HG03342 (cell line): ENCODE measurements around the gene CLDN2.
A peak's percentile ranks its signal among the peaks of the same experiment; 100 is the strongest.

Experiments used
- ATAC-seq: cut with Tn5 transposase; IDR thresholded peaks from one replicate; pipeline ENCODE4 v1.9.1; 2021; ENCODE audit warnings: mild to moderate bottlenecking, moderate library complexity; ENCODE audit not compliant: unreplicated experiment

CLDN2 gene

DNA sequence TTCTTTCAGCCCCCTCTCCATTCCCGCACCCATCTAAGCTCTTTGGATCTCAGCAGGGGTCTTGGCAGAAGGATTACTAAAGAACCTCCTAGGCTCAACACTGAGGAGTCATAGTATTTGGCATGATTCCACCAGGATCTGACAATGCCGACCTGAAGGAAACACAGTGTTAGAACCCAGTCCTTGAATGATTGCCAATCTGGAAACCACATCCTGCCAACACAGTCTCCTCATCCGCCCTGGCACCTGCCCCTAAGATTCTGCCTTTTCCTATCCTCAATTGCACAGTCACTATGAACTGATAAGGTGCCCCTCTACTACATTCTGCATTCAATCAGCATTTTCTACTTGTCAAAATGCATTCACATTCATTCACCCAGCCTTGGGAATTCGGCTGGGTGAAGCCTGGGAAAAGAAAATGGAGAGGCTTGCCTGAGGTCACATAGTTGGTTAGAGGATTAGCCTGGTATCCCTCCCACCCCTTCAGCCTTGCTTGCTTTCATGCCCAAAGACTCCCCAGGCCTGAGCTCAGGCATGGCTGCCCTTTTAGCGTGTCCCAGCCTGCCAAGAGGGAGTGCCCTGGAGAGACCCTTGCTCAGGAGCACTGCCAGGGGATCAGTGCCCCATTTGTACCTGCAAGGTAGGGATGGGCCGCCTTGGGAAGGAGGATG lies 2.2 kb upstream of the CLDN2 start:
- no peak for ATAC-seq

DNA sequence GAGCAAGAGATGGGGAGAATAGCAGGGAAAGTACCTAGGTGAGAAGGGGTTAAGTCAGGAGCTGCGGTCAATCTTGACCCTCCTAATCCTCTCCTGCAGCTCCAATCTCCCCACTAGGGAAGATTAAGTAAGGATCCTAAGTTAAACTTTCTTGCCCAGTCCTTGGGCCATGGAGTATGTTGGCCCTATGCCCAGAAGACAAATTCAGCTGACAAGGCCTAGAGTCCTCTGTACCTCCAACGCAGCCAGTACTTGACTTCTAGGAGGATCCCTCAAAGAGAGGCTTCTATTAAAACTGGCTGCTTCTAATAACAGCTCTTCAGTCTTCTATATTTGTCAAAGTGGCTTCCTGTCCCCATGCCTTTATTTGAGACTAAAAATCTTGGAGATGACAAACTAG lies 1.4 kb downstream of the CLDN2 start:
- no peak for ATAC-seq

DNA sequence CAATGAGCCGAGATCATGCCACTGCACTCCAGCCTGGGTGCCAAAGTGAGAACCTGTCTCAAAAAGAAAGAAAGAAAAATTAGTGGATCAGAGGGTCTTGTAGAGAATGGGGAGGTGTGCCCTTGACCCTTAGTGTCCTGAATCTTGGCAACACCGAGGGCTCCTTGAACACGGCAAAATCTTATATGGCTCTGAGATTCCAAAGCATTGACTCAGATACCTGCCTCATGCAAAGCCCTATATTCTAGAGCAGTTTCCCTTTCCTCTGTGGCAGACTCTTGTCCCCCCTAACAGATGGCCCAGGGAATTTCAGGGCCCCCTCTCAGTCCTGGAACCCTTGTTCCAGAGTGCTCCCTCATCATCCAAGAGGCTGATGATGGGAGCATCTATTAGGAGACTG lies 6.8 kb downstream of the CLDN2 start:
- no peak for ATAC-seq

DNA sequence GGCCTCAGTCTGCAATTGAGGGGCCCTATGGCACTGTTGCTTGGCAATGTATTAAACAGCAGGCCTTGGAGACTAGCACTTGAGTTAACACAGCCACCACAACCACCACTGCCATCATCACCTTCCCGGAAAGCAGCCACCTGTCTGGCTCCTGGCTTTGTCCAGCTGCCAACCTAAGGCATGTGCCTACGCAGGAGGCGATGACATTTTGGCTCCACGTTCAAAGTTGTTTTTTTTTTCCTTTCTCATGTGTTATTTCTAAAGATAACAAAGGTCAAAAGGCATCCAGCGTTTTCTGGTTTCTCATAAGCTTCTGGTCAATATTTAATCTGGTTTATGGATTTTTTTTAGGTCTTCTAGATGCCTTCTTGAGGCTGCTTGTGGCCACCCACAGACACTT lies 7.5 kb downstream of the CLDN2 start:
- ATAC-seq, result no peak

DNA sequence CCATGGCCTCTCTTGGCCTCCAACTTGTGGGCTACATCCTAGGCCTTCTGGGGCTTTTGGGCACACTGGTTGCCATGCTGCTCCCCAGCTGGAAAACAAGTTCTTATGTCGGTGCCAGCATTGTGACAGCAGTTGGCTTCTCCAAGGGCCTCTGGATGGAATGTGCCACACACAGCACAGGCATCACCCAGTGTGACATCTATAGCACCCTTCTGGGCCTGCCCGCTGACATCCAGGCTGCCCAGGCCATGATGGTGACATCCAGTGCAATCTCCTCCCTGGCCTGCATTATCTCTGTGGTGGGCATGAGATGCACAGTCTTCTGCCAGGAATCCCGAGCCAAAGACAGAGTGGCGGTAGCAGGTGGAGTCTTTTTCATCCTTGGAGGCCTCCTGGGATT lies 8.0 kb downstream of the CLDN2 start:
- ATAC-seq, result no peak

DNA sequence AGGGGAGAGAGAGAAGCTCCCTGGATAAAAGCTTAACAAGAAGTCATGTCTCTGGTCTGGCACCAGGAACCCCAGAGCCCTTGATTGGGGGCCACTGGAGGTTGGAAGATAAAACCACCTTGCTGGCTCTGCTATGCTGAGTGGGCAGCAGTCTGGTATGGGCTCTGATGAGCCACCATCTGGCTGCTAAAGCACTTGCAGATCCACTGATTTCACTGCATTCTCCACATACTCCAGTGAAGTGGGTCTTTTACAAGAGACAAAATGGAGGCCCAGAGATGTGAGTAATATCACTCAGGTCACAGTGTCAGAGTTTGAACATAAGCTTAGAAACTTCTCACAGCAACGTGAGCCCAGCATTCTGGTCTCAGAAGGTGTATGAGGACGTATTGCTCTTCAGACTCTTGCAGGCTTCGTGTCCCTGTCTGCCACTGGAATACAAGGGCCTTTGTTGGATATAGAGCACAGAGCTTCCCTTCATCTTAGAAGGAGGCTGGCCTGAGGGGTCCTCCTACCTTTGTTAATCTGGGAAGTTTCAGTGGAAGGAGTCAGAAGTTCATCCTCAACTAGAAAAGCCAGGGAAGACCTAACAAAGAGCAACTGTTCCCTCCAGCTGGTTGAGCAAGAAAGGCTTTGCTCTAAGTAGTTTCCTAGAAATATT lies 11.8 kb downstream of the CLDN2 start:
- ATAC-seq, result no peak

DNA sequence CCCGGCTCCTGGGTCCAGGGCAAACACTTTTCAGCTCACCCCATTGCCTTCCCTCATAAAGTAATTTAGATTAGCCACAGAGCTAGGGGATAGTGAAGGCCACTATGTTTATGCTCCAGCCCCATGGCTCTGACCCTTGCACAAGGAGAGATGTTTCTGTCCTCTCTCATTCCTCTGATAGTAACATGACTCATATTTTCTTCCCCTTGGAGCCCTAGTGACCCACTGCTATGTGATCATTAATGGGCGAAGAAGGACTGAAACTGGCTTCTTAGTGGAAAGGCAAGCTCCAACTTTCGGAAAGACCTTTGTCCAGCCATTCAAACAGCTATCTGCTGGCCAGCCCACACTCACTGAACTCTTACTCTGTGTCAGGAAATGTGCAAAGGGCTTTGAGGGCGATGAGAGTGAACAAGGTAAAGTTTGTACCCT lies 12.3 kb downstream of the CLDN2 start:
- ATAC-seq, result no peak

DNA sequence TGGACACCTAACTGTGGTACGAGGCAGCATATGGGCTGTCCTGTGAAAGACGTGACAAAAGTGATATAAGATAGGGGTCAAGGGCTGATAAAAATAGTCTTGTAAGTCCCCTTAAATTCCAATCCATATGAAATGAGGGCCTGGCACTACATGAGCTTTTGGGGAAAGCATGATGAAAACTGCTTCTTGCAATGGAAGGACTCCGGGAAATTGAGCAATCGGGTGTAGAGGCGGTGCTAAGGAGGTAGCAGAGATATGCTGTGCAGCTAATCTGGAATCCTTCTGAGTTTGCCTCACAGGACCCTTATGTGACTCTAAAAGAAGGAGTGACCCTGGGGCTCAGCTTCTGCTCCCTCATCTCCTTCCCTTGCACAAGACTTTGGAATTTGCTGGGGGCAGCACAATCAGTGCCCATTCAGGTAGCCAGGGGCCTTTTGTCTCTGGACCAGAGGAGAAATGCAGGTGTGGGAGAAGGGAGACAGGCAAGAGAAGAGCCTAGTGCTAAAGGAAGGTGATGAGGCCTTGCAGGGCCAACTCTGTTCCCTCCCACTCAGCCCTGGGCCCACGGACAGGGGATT lies 12.8 kb downstream of the CLDN2 start:
- ATAC-seq, result no peak

DNA sequence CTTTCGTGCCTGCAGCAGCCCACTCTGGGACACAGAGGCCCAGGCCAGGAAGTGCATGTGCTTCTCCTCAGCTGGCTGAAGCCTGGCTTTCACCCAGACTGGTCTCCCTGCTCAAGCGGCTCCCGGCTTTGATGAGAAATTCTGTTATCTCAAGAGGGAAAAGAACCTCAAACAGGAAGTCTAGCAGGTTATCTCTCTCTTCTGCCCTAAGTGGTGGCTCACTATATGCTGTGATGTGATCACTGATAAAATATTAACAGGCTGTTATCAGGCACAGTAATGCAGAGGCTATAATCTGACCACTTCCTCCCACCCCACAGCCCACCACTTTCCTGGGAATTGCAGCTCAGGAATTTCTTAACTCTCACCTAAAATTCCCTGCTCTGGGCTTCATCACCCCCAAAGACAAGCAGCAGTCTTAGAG lies 13.3 kb downstream of the CLDN2 start:
- no peak for ATAC-seq

DNA sequence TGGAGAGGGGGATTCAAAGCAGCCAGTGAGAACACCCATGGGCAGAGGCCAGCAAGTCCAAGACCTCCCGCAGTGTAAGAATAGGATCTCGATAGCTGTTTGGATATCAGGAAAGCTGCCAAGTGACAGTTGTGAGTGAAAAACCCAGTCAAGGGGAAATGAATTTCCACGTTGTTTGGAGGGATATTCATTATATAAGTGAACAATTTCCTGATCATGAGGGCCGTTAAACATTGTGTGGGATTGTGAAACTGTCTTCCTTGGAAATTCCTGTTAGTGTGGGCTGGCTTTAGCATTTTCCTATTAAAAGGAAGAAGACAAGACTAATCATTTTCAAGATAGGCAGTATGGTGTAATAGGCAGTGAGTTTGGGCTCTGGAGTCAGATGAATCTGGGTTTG lies 15.0 kb downstream of the CLDN2 start:
- no peak for ATAC-seq

DNA sequence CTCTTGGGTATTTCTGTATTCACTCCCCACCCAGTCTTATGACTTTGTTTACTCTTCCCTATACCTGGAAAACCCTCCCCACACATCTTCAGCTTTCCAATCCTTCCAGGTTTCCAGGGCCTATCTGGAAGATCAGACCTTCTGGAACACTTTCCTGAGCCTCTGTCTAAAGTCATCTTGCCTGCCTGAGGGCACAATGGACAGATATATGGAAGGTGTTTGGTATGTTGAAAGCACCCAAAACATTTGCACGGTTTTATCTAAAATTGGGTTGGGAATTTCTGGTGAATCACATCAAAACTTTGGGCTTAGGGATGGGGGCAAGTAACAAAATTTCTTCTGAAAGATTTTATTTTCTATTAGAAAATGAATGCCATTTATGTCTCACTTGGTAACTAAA lies 16.0 kb downstream of the CLDN2 start:
- no peak for ATAC-seq

DNA sequence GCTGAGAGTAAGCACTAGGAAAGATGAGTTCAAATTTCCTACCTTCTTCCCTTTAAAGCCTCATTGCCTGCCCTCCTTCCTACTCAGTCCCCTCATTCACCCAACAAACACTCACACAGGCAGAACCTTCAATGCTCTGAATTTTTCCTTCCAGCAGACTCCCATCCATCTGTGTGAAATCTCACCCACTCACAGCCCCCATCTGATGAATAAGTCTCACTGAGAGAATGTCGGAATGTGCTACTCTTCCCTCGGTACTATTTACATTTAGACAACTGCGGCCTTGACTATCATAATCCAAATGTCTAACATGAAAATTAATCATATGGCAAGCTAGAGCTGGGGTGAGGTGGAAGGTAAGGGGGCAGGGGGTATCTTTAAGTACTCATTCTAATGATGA lies 19.4 kb downstream of the CLDN2 start:
- ATAC-seq, result no peak

DNA sequence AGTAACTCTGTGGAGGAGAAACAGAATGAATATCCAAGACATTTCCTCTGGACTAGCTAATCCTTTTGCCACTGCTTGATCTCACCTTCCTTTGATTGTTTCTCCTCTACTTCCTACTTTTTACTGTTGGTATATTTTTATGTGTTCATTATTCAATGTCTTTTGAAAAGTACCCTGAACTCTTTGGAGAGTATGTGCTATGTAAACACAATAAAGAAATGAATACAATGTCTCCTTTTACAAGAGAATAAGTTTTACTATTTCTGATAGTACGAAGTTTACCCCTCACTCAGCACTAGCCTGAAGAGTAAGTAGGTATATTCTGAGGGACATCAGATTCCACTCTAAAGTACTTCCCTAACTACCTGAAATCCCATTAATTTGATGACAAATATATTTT lies 19.9 kb downstream of the CLDN2 start:
- ATAC-seq, result no peak

DNA sequence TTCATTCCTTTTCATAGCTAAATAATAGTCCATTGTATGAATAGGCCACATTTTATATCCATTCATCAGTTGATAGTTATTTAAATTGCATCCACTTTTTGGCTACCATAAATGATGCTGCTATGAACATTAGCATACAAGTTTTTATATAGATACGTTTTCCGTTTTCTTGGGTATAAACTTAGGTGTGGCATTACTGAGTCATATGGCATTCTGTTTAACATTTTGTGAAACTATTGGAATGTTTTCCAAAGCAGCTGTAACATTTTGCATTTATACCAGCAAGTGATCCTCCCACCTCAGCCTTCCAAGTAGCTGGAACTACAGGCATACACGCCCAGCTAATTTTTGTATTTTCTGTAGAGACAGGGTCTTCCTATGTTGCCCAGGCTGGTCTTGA lies 26.3 kb downstream of the CLDN2 start:
- no peak for ATAC-seq

DNA sequence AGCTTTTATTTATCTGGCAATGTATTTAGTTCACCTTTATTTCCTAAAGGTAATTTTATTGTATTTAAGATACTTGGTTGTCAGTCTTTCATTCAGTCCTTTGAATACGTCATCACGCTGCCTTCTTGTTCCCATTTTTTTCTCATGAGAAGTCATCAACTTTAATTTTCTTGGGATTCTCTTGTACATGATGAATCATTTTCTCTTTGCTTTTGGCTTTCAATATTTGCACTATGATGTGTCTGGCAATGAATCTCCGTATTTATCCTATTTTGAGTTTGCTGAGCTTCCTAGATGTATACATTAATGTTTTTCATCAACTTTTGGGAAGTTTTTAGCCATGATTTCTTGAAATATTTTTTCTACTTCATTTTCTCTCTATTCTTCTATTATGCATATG lies 28.4 kb downstream of the CLDN2 start:
- ATAC-seq, result no peak

DNA sequence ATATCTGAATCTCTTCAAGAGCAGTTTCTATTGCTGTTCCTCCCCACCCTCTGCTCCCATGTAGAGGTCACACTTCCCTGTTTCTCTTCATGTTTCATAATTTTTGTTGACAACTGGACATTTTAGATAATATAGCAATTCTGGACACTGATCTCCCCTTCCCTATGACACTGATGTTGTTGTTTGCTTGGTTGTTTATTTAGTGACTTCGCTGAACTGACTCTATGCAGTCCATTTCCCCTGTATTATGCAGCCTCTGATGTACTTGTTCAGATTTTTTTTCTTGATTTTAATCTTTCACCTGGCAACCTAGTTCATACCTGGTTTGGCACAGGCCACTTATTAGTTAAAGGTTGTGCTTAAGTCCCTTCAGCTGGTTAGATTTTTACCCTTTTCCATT lies 29.2 kb downstream of the CLDN2 start:
- no peak for ATAC-seq

DNA sequence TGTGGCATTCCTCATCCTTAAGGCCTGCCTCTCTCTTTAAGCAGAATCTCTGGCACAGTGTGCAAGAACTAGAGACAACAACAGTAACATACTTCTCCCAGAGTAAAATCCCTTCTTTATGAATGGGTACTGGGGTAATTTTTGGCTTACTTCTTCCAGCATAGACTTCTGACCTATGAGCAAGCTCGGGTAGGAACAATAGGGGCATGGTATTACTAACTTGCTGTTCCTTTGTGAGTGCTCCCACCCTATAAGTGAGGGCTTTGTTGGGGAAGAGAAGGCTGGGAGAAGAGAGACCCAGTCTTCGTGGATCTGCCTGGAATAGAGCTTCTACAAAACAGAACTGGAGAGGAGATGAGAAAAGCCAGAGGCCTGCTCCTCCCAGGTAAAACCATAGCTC lies 30.2 kb downstream of the CLDN2 start:
- ATAC-seq, result no peak

DNA sequence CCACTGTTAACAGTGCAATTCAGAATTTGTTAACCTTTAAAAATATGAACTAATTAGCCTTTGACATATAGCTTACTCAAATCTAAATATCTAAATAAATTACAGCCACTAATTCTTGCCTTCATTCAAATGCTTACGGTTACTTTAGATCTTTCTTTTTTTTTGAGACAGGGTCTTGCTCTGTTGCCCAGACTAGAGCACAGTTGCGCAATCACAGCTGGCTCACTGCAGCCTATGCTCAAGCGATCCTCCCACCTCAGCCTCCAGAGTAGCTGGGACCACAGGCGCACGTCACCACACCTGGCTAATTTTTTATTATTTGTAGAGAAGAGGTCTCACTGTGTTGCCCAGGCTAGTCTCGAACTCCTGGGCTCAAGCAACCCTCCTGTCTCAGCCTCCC lies 31.0 kb downstream of the CLDN2 start:
- ATAC-seq, result no peak

DNA sequence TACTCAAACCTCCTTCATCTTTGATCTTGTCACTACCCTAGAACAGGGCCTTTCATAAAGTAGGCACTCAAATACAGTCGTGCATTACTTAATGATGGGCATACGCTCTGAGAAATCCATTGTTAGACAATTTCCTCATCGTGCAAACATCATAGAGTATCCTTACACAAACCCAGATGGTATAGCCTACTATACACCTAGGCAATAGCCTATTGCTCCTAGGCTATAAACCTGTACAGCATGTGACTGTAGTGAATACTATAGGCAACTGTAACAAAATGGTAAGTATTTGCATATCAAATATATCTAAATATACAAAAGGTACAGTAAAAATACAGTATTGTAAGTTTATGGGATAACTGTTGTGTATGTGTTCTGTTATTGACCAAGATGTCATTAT lies 31.9 kb downstream of the CLDN2 start:
- no peak for ATAC-seq

DNA sequence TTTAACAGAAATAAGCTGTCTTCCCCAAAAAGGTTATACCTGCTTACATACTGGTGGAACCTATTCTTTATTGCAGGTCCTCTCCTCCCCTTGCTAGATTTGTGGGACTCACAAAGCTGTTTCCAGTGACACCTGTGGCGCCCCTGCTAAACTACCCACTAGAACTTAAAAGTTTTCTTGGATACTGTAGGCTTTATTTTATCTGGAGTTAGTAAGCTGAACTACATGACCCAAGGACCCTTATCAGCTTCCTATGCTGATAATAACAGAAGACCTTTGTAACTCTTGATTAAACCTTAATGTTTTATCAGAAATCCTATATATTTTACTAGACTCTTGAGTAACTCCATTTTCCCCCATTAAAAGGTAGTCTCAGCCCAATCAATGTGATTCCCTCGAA lies 32.3 kb downstream of the CLDN2 start:
- ATAC-seq, result no peak

DNA sequence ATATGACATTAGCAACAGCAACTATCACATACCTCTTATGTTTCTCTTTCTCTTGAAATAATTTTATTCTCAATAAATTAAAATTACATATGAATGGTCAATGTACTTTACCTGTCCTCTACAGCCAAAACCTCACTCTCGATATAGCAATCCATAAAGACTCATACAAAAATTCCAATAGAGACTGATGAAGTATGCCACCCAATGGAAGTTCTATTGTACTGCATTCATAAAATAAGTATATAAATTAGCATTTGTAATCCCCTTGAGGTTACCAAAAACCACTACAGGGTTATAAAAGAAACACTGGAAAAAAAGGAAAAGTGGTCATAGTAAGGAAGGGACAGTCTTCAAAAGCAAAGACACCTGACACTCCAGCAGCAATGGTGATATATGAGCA lies 32.8 kb downstream of the CLDN2 start:
- no peak for ATAC-seq

DNA sequence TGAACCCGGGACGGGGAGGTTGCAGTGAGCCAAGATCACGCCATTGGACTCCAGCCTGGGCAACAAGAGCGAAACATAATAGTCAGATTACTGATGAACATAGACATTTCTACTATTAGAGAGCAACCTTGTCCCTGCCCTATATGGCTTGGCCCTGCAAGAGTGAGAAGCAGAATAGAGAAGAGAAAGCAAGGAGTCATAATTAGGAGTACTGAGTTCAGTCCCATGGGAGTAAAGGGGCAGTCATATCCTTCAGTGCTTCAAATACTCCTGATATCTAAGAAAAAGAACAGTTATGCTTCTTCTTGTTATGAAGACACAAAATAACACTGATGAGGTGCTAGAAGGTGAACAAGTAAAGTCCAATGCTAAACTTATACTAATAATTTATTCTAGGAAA lies 33.8 kb downstream of the CLDN2 start:
- ATAC-seq, result peak; percentile 58
